ENCODE measurements around the gene TTC8.
A peak's percentile ranks its signal among the peaks of the same experiment; 100 is the strongest.
"Not testable (repeated sequence)": the region's sequence is repeated elsewhere in the genome, so short reads cannot be mapped to it uniquely, and the experiment has no call there.

TTC8 gene

GRCh38 chr14:88824314-88825077 is at the start of gene TTC8:
TTC8 (plus strand) TSS chr14:88824651; CDS start chr14:88824708, 57 bp downstream.
- DNase-seq (ENCODE audit: low read depth in 2 of 2), result peak; percentile 71 to 76

DNA sequence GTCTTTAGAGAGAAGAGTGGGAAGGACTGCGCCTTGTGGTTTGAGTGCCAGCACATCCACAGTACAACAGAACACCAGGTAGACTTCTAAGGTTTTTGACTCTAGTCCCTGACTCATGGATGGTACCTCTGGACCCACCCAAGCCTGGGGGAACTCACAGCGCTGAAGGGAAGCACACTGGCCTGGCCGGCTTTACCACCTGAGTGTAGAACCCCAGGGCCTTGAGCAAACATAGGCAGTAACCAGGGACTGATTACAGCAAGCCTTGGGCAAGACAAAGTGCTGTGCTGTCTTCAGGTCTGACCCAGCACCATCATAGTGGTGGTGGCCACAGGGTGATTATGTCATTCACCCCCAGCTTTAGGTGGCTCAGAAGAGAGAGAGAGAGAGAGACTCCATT is 48.9 kb upstream of the TTC8 start:
- no peak for DNase-seq (ENCODE audit: low read depth in 2 of 2)

DNA sequence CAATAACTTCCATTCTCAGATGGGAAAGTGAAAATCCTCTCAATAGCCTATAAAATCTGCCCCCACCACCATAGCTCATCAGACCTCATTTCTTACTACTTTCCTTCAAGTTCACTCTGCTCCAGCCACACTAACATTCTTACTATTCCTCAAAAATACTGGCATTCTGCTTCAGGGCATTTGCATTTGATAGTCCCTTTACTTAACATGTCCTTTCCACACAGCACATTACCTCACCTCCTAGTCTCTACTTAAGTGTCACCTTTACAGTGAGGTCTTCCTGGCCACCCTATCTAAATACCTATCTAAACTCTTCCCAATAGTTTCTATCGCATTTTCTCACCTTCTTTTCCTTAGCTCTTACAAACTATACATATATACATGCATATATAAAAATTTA is 38.5 kb upstream of the TTC8 start:
- no peak for DNase-seq (ENCODE audit: low read depth in 2 of 2)

DNA sequence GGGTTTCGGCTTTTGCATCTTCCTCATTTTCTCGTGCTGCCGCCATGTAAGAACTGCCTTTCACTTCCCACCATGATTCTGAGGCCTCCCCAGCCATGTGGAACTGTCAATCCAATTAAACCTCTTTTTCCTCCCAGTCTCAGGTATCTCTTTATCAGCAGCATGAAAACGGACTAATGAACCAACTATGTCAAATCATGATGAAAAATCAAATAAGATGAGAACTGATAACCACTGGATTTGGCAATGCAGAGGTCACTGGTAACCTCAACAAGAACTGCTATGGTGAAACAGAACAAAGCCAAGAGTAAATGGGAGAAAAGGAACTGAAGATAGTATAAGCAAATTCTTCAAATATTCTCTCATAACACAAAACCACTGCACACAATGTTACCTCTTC is 37.7 kb upstream of the TTC8 start:
- DNase-seq (ENCODE audit: low read depth in 2 of 2), result no peak

- not testable (repeated sequence) for DNase-seq (ENCODE audit: low read depth in 2 of 2)
These were observed 34.9 kb upstream of the TTC8 start for GRCh38 chr14:88789573-88789972.

DNA sequence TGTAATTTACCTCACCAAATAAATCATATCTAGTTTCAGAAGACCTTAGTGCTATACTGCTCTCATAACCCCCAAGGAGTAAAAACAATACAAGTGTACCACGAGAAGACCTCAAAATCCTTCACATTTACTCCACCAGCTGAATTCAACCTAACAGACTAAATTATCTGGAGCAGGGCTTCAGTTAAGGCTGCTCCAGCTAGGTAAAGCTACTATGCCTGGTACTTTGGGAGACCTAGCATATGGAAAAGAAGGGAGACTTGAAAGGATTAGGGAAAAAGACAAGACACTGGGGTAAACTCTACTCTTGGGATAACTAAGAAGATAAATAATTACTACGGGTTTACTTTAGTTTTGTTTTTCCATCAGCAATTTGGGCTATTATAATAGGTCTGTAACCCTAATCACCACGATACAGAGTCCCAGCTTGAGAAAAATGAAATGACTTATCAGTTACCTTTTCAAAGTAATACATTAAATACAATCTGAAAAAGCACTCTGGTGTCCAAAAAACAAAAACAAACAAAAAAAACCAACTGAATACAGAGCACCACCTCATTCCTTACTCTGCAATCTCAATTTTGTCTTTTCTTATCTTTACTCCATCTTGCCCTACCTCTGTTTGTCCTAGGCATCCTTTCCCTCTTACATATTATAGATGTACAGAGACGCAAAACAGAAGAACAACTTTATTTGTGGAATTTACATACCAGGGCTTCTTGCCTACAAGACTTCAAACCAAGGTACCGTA is 33.8 kb upstream of the TTC8 start:
- DNase-seq (ENCODE audit: low read depth in 2 of 2), result no peak

DNA sequence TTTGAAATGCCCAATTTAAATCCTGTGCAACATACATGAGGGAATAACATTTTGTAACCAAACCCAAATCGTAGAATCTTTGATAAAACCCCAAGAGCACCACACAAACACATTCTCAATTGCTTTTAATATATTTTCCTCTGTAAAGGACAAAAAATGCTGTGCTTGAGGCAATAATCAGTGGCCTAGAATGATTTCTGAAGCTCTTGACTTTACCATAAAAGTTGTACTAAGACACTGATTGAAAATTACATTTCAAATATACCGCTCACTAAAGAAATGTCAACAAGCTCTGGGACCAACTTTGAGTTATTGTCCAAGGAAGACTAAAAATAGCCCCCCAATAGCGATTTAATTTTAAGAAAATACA is 33.2 kb upstream of the TTC8 start:
- DNase-seq (ENCODE audit: low read depth in 2 of 2), result no peak

DNA sequence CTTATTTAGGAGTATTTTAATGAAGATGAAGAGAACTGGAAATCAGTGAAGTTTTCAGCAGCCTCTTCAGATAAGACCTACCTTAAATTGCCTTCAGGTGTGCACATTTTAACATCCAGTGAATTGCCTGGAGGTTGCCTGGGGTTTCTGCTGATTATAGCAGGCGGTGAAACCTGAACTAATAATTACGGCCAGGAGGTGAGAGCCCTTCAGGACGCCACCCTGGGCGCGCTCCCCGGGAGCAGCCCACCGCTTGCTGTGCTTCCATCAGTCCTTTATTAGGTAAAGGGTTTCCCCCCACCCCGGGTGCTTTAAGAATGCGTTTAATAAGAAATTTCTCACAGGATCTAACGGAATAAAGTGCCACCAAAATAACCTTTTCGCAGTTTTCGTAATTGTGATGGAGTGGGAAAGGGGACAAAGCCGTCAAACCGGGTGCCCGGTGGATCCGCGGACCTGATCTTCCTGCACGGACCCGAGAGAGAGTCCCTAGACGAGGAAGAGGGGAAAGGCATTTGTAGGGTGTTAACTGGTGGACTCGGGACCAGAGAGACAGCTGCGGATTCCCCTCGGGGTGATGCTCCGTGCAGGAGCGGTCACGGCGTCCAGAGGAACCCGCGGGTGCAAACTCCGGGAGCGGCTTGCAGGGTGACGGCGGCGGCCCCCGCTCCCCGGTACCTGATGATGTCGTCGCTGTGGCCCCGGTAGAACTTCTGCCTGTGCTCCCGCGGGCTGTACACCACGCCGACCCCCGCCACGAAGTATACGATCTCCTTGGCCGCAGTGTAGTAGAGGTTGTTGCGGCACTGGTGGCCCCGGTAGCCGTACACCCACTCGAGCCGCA is 32.6 kb upstream of the TTC8 start:
- no peak for DNase-seq (ENCODE audit: low read depth in 2 of 2)

GRCh38 chr14:88792473-88793258 is 31.8 kb upstream of the TTC8 start, which contains the start of gene EML5:
EML5 (minus strand) TSS chr14:88792953; CDS start chr14:88792503, 450 bp downstream.
- peak; percentile 14 to 15 for DNase-seq (ENCODE audit: low read depth in 2 of 2)

GRCh38 chr14:88793259-88793625 is 31.2 kb upstream of the TTC8 start:
- no peak for DNase-seq (ENCODE audit: low read depth in 2 of 2)

DNA sequence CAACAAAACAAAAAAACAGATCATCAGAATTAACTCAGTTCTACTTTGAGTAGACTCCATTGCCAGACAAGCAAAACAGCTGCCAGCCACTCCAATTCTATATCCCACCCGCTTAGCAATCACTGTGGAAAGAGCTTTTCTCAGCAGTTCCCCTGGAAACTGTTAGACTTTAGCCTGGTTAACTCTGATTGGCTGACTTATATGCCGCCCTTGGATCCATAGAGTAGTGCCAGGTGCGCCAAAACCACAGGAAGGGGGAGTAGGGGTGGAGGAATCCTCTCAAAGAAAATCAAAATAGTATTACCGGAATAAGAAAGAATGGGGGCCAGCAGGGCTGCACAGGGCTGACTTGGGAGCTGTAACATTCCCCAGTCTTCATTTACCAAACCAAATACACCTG is 26.3 kb upstream of the TTC8 start:
- DNase-seq (ENCODE audit: low read depth in 2 of 2), result no peak

DNA sequence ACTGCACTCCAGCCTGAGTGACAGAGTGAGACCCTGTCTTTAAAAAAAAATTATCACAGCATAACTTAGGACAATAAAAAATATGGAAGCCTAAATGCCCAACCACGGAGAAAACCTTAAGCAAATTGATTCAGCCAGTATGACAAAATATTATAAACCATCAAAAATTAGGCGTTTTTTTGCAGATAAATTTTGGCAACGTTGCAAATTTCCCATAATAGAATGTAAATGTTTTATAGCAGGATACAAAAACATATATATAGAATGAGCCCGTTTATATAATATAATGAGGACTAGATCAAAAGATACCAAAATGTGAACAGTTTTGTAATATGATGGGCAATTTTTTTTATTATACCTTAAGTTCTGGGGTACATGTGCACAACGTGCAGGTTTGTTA is 24.9 kb upstream of the TTC8 start:
- DNase-seq (ENCODE audit: low read depth in 2 of 2), result no peak

DNA sequence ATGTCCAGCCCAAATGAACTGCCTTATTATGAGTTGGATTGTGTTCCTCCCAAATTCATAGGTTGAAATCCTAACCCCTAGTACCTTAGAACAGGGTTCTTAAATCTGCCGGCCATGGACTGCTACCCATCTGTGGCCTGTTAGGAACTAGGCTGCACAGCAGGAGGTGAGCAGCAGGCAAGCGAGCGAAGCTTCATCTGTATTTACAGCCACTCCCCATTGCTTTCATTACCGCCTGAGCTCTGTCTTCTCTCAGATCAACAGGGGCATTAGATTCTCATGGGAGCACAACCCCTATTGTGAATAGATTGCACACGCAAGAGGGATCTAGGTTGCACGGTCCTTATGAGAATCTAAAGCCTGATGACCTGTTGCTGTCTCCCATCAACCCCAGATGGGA is 21.9 kb upstream of the TTC8 start:
- DNase-seq (ENCODE audit: low read depth in 2 of 2), result no peak

DNA sequence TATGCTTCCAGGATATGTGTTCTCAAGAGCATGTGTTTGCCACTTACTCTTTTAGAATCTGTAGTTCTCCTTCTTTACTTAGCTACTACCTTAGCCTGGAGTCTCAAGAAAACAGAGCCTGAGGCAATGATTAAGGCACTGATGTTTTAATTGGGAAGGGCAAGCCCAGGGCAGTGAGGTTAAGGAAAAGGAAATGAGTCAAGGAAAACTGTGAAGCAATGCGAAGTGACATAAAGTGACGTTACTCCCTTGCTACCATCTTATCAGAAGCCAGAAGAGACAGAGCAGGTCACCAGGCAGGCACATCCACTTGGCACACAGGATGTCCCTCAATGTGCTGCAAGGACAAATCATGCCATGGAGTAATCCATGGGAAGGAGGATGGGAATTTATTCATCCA is 20.4 kb upstream of the TTC8 start:
- DNase-seq (ENCODE audit: low read depth in 2 of 2), result no peak

- DNase-seq (ENCODE audit: low read depth in 2 of 2), result no peak
These were observed 20.0 kb upstream of the TTC8 start for GRCh38 chr14:88804477-88804876.

- no peak for DNase-seq (ENCODE audit: low read depth in 2 of 2)
These were observed 16.1 kb upstream of the TTC8 start for GRCh38 chr14:88808359-88808758.

DNA sequence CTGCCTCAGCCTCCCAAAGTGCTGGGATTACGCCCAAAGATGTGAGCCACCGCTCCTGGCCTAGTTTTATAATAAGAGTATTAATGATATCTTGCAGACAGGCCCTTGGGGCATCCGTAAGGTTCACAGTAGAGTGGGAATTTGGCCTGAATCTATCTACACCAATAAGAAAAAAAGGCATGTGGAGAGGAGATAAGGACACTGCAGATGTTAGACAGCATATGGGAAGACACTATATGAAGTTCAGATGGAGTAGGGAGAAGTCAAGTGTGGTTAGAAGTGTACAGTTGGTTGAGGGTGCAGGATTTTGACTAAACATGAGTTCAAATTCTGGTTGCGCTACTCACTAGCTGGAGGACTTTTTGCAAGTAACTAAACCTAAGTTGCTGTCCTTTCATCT is 8.5 kb upstream of the TTC8 start:
- no peak for DNase-seq (ENCODE audit: low read depth in 2 of 2)

GRCh38 chr14:88818018-88818417 is 6.4 kb upstream of the TTC8 start:
- DNase-seq (ENCODE audit: low read depth in 2 of 2), result no peak

GRCh38 chr14:88819674-88820073 is 4.8 kb upstream of the TTC8 start:
- not testable (repeated sequence) for DNase-seq (ENCODE audit: low read depth in 2 of 2)

DNA sequence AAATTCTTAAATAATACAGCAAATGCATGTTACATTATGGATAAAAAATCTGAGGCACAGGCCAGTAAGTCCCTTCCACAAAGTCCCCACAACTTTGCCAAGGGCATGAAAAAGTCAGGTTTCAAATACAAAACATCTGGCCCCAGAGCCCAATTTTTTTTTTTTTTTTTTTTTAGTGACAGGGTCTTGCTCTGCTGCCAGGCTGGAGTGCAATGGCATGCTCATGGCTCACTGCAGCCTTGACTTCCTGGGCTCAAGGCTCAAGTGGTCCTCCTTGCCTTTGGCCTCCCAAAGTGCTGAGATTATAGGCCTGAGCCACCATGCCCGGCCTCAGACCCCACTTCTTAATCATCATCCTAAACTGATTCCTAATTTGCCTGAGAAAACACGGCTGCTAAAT is 3.1 kb upstream of the TTC8 start:
- DNase-seq (ENCODE audit: low read depth in 2 of 2), result no peak

DNA sequence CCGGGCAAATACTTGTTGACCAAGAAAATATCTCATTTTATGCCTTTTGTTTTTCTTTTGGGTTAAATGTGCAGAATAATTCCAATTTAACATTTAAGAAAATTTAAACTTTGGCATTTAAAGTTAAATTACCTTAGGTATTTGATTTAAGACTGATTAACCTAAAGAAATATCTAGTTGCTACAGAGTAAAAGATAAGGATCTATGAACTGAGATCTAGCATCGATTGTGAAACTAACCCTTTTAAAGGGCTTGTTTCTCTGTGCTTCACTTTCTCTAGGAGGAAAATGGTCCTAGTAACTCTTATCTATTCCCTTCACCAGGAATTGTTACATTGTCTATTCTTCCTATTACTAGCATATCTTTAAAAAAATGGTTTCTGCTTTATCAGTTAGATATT is 2.6 kb upstream of the TTC8 start:
- no peak for DNase-seq (ENCODE audit: low read depth in 2 of 2)

DNA sequence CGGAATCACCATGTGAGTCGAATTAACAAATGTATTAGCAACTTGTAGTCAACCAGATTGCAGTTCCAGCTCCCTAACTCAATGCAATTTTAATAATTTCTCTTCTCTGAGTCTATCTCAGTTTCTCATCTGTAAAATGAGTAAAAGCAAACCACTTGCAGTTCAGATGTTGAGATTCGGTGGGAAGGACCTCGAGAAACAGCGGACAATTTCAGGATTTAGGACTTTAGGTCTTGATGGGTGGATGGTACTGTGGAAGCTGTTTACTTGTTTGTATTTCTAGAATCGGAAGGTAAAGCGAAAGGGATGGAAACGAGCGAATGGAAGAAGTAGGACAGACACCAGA is 510 bp upstream of the TTC8 start:
- DNase-seq (ENCODE audit: low read depth in 2 of 2), result no peak
